Stomach smooth muscle (tissue), 2 donors: ENCODE data around the gene RPS15A.
"Not testable (repeated sequence)": the region's sequence is repeated elsewhere in the genome, so short reads cannot be mapped to it uniquely, and the experiment has no call there.

ENCODE experiments used
- H3K27ac ChIP-seq: one replicate; pipeline ENCODE4 v1.7.0; 2013; ENCODE audit warnings: mild to moderate bottlenecking, low read length, inconsistent platforms
- H3K27me3 ChIP-seq, 2 donors: one replicate each; pipeline ENCODE4 v1.7.0; 2013; ENCODE audit warnings: low read length in 2 of 2; ENCODE audit not compliant: insufficient read depth in 2 of 2, control insufficient read depth in 1 of 2
- H3K36me3 ChIP-seq, 2 donors: one replicate each; pipeline ENCODE4 v1.7.0; 2013; ENCODE audit warnings: low read length in 2 of 2; ENCODE audit not compliant: control insufficient read depth in 2 of 2, insufficient read depth in 2 of 2
- H3K4me1 ChIP-seq: one replicate; pipeline ENCODE4 v1.7.0; 2013; ENCODE audit warnings: low read length; ENCODE audit not compliant: control insufficient read depth, insufficient read depth
- H3K4me3 ChIP-seq, 2 donors: one replicate each; pipeline ENCODE4 v1.7.0; 2013; ENCODE audit warnings: low read length in 2 of 2
- H3K9ac ChIP-seq, 2 donors: one replicate each; pipeline ENCODE4 v1.7.0; 2013; ENCODE audit warnings: low read length in 2 of 2, mild to moderate bottlenecking in 1 of 2
- H3K9me3 ChIP-seq, 2 donors: one replicate each; pipeline ENCODE4 v1.7.0; 2013; ENCODE audit warnings: low read length in 2 of 2; ENCODE audit not compliant: control insufficient read depth in 2 of 2
- donor health status: healthy.
- donor health status: Pancreatic carcinoma.

Gene RPS15A

GRCh38 chr16:18780460-18781026 is 9.6 kb downstream of the RPS15A start:
- H3K4me3 ChIP-seq, H3K27ac ChIP-seq, H3K27me3 ChIP-seq, H3K9me3 ChIP-seq, H3K4me1 ChIP-seq, H3K9ac ChIP-seq: not testable (repeated sequence)
- peaks cover 25 to 28% of the 10 kb centered on the region in 2 donors for H3K36me3 ChIP-seq

- not testable (repeated sequence) for H3K4me1 ChIP-seq, H3K27me3 ChIP-seq, H3K9ac ChIP-seq, H3K4me3 ChIP-seq, H3K27ac ChIP-seq, H3K9me3 ChIP-seq, H3K36me3 ChIP-seq
These were observed 12.5 kb downstream of the RPS15A start for GRCh38 chr16:18777664-18778063.

- not testable (repeated sequence) for H3K36me3 ChIP-seq, H3K27me3 ChIP-seq, H3K9me3 ChIP-seq, H3K9ac ChIP-seq, H3K4me1 ChIP-seq, H3K4me3 ChIP-seq, H3K27ac ChIP-seq
These were observed 13.8 kb downstream of the RPS15A start for GRCh38 chr16:18776334-18776733.

GRCh38 chr16:18774651-18775050 is 15.5 kb downstream of the RPS15A start:
- H3K27me3 ChIP-seq, H3K36me3 ChIP-seq, H3K9ac ChIP-seq, H3K9me3 ChIP-seq, H3K27ac ChIP-seq, H3K4me1 ChIP-seq, H3K4me3 ChIP-seq: not testable (repeated sequence)

- H3K27me3 ChIP-seq, H3K36me3 ChIP-seq, H3K4me1 ChIP-seq, H3K27ac ChIP-seq, H3K9me3 ChIP-seq, H3K4me3 ChIP-seq, H3K9ac ChIP-seq: not testable (repeated sequence)
These were observed 18.0 kb downstream of the RPS15A start for GRCh38 chr16:18772171-18772570.

GRCh38 chr16:18770336-18770962 is 19.7 kb downstream of the RPS15A start:
- H3K27ac ChIP-seq, H3K36me3 ChIP-seq: not testable (repeated sequence)

GRCh38 chr16:18767217-18767616 is 22.9 kb downstream of the RPS15A start:
- not testable (repeated sequence) for H3K27me3 ChIP-seq, H3K4me1 ChIP-seq, H3K36me3 ChIP-seq, H3K4me3 ChIP-seq, H3K9ac ChIP-seq, H3K27ac ChIP-seq, H3K9me3 ChIP-seq

More at GRCh38 chr16:18770336-18770962, 19.7 kb downstream of the RPS15A start:
- H3K4me1 ChIP-seq, H3K4me3 ChIP-seq, H3K9me3 ChIP-seq, H3K27me3 ChIP-seq, H3K9ac ChIP-seq: not testable (repeated sequence)

- H3K27ac ChIP-seq, H3K27me3 ChIP-seq, H3K9ac ChIP-seq, H3K4me1 ChIP-seq, H3K4me3 ChIP-seq, H3K36me3 ChIP-seq, H3K9me3 ChIP-seq: not testable (repeated sequence)
These were observed 27.4 kb downstream of the RPS15A start for GRCh38 chr16:18762713-18763112.

GRCh38 chr16:18759598-18760520 is 30.3 kb downstream of the RPS15A start:
- H3K4me1 ChIP-seq, H3K27ac ChIP-seq, H3K4me3 ChIP-seq, H3K9ac ChIP-seq, H3K27me3 ChIP-seq, H3K9me3 ChIP-seq, H3K36me3 ChIP-seq: not testable (repeated sequence)

- H3K4me1 ChIP-seq, H3K9me3 ChIP-seq: not testable (repeated sequence)
These were observed 32.0 kb downstream of the RPS15A start for GRCh38 chr16:18757960-18758660.

More at GRCh38 chr16:18757960-18758660, 32.0 kb downstream of the RPS15A start:
- H3K27ac ChIP-seq, H3K4me3 ChIP-seq, H3K9ac ChIP-seq, H3K27me3 ChIP-seq, H3K36me3 ChIP-seq: not testable (repeated sequence)
